ENCODE measurements around the gene PTPRM. TPM values are rescaled to one million over a fixed set of nuclear protein-coding genes. Genes with fewer than 3 reads are reported as not detected.
"Not testable (repeated sequence)": the region's sequence is repeated elsewhere in the genome, so short reads cannot be mapped to it uniquely, and the experiment has no call there.

Gene PTPRM
- total and polyA plus RNA-seq, 7 donors = 3.9 to 151 (median 62.8) TPM

GRCh38 chr18:8435376-8435775 lies 868.3 kb downstream of the PTPRM start:
- H3K4me3 ChIP-seq = no peak overlapping the region
- DNase-seq = no peak
- no peaks in the 10 kb centered on the region for H3K27me3 ChIP-seq
- intact Hi-C loops (cut with DNase I) = no loop called here
- H3K36me3 ChIP-seq = no peaks in the 10 kb centered on the region
- H3K4me1 ChIP-seq = no peaks in the 10 kb centered on the region
- peaks cover 0 to 8% (median 3%) of the 10 kb centered on the region in 4 donors for H3K9me3 ChIP-seq
- H3K27ac ChIP-seq = no peak overlapping the region
- 63 to 64% methylated on average over 14 of the region's 14 CpGs for WGBS, 2 donors
- no peak for TF ChIP-seq POLR2A (IDR thresholded peaks at IDR 0.05)
- no peak for TF ChIP-seq EP300 (IDR thresholded peaks at IDR 0.05)
- TF ChIP-seq POLR2AphosphoS5 (IDR thresholded peaks at IDR 0.05) = no peak
- TF ChIP-seq CTCF (IDR thresholded peaks at IDR 0.05) = no peak

- Histone ChIP-seq H3K4me1 (no peaks in the 10 kb centered on the region), H3K27ac (no peak overlapping the region), H3K27me3 (no peaks in the 10 kb centered on the region), H3K9me3 (peaks cover 0 to 8% (median 3%) of the 10 kb centered on the region in 4 donors), H3K4me3 (no peak overlapping the region), H3K36me3 (no peaks in the 10 kb centered on the region)
- no peak for DNase-seq
- 75 to 89% methylated on average over 5 of the region's 5 CpGs for WGBS, 2 donors
- TF ChIP-seq POLR2A (IDR thresholded peaks at IDR 0.05) (no peak), EP300 (IDR thresholded peaks at IDR 0.05) (no peak), POLR2AphosphoS5 (IDR thresholded peaks at IDR 0.05) (no peak), CTCF (IDR thresholded peaks at IDR 0.05) (no peak)
- intact Hi-C loops (cut with DNase I) = no loop called here
Measured at GRCh38 chr18:8439055-8439454, 871.9 kb downstream of the PTPRM start.

GRCh38 chr18:8443505-8443904 lies 876.4 kb downstream of the PTPRM start:
- Histone ChIP-seq H3K27ac (no peak overlapping the region), H3K4me1 (no peaks in the 10 kb centered on the region), H3K27me3 (no peaks in the 10 kb centered on the region), H3K9me3 (peaks cover 0 to 8% (median 3%) of the 10 kb centered on the region in 4 donors), H3K36me3 (no peaks in the 10 kb centered on the region), H3K4me3 (no peak overlapping the region)
- no peak for DNase-seq
- intact Hi-C loops (cut with DNase I) = no loop called here
- TF ChIP-seq EP300 (IDR thresholded peaks at IDR 0.05) = no peak
- TF ChIP-seq CTCF (IDR thresholded peaks at IDR 0.05) = no peak
- no peak for TF ChIP-seq POLR2A (IDR thresholded peaks at IDR 0.05)
- no peak for TF ChIP-seq POLR2AphosphoS5 (IDR thresholded peaks at IDR 0.05)
- WGBS, 2 donors = 88 to 95% methylated on average over 1 of the region's 1 CpG

- H3K27ac ChIP-seq; DNase-seq; intact Hi-C loops (cut with DNase I); H3K4me3 ChIP-seq; H3K27me3 ChIP-seq; H3K9me3 ChIP-seq; H3K36me3 ChIP-seq; H3K4me1 ChIP-seq: not testable (repeated sequence)
- WGBS, 2 donors = 66 to 71% methylated on average over 5 of the region's 5 CpGs
Measured at GRCh38 chr18:8446936-8447335, 879.8 kb downstream of the PTPRM start.

- no peak overlapping the region for H3K27ac ChIP-seq
- H3K4me1 ChIP-seq = no peaks in the 10 kb centered on the region
- no peak for DNase-seq
- no peak overlapping the region for H3K4me3 ChIP-seq
- H3K36me3 ChIP-seq = no peaks in the 10 kb centered on the region
- H3K27me3 ChIP-seq = no peaks in the 10 kb centered on the region
- H3K9me3 ChIP-seq = no peaks in the 10 kb centered on the region
- 86 to 89% methylated on average over 7 of the region's 7 CpGs for WGBS, 2 donors
- intact Hi-C loops (cut with DNase I) = no loop called here
- no peak for TF ChIP-seq CTCF (IDR thresholded peaks at IDR 0.05)
- no peak for TF ChIP-seq POLR2A (IDR thresholded peaks at IDR 0.05)
- TF ChIP-seq EP300 (IDR thresholded peaks at IDR 0.05) = no peak
- TF ChIP-seq POLR2AphosphoS5 (IDR thresholded peaks at IDR 0.05) = no peak
Measured at GRCh38 chr18:8448130-8448529, 881.0 kb downstream of the PTPRM start.

Data from sigmoid colon (tissue), 7 donors.